Measurements from ENCODE around the gene NTHL1.

NTHL1 gene

DNA sequence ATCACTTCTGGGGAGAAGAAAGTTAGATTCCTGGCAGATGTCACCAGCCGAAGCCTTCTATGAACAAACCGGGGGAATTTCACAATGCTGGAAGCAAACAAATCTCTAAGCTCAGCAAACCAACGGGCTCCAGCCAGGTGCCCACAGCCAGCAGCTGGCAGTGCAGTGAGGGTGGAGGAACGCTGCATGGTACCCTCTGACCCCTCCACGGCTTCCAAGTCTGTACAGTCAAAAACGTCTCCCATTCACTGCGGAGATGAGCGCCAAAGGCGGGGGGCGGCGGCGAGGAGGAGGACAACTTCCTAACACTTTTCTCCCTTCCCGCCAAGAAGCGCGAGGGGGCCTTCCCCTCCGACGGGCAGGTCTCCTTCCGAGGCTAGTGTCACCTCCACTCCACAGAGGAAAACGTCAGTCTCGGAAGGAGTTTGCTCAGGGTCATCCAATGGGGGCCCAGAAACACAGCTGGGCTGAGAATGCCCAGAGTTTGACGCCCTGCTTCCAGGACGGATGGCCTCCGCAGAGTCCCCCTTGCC, 38.9 kb downstream of the NTHL1 start:
- no peak for DNase-seq

GRCh38 chr16:2008009-2008526, 39.6 kb downstream of the NTHL1 start:
- DNase-seq: no peak

- DNase-seq: no peak
Measured at GRCh38 chr16:2007081-2007836, 40.4 kb downstream of the NTHL1 start.

DNA sequence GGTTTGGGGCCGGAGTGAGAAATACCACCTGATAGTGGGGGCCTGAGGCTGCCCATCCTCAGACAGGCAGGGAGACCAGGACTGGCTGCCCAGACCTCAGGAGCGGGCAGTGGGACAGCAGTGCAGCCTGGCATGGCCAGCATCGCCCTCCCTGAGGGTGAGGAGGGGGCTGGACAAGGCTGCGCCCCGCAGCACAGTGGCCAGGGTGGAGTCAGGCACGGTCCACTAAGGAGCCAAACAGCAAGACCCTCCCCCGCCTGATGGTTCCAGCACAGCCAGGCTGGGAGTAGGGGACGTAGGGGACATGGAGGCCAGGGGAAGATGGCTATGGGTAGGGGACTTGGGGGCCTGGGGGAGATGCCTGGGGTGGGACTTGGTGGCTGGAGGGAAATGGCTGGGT, 41.3 kb downstream of the NTHL1 start:
- no peak for DNase-seq

DNA sequence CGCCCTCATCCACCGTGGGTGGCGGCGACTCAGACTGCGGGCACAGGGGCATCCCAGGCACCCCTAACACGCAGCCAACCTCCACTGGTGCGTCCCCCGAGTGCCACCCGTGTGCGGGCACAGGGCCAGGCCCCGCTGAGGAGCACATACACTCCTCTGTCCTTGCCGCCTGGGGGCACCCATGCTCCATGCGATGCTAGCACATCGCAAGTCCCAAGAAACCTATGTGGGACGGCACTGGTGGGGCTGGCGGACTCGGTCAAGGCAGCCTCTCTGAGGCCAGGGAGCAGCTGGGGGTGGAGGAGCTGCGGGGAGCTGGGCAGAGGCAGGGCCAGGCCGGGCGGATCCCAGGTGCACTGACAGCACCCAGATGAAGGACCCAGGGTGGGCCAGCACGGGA, 42.0 kb downstream of the NTHL1 start:
- no peak for DNase-seq

DNA sequence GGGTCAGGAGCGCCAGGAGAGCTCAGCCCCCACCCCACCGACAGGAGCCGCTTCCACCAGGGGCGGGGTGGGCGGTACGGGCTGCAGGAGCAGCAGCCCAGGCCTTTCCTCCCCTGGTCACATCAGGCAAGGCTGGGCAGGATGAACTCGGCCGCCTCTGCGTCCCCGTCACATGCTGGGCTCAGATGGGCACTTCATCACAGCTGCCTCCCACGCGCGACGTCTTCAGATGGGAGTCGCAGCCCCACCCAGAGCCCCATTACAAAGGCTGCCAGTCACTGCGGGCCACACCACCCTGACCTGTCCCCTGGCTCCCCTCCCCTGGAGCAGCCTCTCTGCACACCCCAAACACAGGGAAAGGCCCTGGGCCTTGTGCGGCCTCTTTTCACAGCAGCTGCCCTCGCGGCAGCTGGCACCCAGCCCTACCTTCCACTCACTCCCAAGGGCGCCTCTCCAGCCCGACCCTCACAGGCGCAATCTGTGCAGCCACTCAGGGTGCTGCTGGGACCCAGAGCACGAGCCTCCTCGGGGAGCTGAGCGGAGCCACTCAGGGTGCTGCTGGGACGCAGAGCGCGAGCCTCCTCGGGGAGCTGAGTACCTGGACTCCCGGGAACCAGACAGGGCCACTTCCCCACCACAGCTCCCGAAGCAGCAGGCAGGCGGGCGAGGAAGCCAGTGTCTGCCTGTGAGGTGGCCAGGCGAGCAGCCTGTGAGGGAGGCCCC, 42.7 kb downstream of the NTHL1 start:
- DNase-seq: no peak

DNA sequence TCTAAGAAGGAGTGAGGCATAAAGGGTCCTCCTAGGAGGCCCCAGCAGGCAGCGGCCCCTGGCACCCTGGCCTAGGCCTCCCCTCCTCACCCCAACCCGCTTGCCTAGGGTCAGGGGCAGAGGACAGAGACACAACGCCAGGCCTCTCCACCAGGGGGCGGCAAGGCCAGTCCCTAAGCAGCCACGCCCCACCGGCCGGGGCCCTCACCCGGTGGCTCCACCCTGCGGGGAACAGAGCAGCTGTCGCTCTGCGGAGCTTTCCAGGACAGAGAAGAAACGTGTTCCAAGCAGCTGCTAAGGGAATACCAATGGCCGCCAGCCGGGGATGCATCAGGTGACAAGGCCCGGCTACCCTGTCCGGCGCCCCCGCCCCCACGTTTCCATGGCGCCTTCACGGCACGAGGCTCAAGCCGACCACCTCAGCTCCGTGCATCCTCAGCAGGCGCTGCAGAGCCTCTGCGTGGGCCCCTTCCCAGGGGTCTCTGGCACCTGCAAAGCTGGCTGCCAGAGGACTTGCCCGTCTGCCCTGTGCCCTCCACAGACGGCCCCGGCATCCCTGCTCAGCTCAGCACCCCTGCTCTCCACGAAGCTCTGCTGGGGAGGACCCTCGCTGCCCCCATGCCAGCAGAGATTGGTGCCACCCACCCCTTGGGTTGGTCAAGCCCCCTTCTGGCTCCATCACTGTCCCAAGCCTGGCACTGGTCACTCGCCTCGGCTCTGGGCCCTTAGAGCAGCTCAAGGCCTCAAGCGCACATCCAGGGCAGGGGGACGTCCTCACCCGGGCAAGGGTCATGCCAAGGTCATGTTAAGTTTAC, 43.6 kb downstream of the NTHL1 start:
- DNase-seq: peak; percentile 70

- DNase-seq: no peak
Measured at GRCh38 chr16:2003231-2003826, 44.3 kb downstream of the NTHL1 start.

GRCh38 chr16:2002406-2003230, 45.0 kb downstream of the NTHL1 start:
- no peak for DNase-seq

DNA sequence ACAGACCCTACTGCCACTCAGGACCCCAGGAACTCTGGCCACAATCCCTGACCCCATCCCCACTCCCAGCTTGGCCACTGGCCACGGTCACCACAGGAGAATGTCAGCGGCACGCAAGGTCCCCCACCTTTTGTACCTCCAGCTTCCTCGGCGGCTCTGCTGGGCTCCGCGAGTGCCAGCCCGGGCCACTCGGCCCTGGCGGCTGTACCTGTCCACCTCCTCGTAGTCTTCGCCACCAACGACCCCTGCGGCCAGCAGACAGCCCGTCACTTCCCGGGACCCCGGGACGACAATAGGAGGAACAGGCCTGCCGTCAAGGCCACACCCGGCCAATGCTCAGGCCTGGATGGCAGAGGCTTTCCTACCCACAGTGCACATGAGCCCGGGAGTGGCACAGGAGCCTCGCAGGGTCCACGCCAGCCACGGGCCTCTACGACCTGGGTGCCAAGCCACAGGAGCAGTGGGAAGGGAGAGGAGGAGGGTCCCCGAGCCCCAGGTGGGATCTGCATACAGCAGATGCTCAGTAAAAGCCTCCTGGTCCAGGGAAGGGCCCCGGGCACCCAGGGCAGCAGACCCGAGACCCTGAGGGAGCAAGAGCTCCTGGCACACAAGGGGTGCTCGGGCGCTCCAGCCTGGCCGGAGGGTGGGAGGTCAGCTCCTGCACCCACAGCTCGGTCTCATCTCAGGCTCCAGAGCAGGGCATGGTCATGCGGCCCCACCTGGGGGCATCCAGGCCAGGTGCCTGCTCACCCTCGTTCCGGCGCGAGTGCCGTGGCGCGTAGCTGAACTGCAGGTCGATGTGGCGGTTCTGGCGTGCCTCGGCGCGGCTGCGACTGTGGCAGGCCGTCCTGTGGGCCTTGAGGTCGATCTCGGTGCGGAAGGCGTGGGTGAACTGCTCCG, 45.9 kb downstream of the NTHL1 start:
- DNase-seq: no peak

DNA sequence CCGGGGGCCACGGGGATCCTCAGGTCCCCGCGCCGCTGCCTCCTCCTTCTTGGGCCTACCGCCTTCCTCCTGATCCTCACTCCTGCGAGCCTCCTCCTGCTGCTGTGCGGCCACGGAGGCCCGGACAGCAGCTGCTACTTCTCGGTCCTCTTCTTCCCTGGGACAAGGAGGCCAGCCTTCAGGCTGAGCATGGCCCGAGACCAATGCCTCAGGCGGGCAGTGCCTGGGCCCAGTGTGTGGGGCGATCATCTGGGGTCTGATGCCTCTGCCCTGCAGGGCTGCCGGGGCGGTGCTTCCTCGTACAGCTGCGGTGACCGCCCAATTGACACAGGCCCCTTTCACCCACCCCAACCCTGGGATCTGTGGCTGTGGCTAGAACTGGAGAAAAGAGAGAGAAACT, 46.6 kb downstream of the NTHL1 start:
- DNase-seq: no peak

DNA sequence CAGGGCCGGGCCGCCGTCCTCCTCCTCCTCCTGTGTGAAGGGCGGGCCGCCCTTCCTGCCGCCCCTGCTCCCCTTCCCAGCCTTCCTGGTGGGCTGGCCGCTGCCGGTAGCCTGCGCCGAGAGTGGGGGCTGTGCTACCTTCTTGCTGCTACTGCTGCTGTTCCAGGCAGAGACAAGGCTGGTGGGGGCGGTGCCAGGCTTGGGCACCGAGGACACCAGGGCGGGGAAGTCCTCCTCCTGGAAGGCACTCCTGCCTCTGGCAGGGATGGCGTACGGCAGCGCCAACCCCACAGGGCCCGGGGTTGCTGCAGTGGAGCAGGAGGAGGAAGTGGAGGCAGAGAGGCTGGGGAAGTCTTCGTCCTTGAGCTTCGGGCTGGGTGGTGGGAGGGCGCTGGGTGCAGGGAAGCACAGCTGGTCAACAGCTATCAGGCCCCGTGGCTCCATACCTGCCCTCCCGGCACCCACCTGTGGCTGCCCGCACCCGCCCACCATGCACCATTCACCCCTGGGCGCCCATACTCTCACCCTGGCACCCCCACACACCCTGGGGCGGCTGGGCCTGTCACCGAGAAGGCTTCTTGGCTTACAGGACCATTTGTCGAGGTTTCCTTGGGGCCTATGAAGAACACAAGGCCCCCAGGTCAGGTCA, 47.6 kb downstream of the NTHL1 start:
- DNase-seq: no peak

DNA sequence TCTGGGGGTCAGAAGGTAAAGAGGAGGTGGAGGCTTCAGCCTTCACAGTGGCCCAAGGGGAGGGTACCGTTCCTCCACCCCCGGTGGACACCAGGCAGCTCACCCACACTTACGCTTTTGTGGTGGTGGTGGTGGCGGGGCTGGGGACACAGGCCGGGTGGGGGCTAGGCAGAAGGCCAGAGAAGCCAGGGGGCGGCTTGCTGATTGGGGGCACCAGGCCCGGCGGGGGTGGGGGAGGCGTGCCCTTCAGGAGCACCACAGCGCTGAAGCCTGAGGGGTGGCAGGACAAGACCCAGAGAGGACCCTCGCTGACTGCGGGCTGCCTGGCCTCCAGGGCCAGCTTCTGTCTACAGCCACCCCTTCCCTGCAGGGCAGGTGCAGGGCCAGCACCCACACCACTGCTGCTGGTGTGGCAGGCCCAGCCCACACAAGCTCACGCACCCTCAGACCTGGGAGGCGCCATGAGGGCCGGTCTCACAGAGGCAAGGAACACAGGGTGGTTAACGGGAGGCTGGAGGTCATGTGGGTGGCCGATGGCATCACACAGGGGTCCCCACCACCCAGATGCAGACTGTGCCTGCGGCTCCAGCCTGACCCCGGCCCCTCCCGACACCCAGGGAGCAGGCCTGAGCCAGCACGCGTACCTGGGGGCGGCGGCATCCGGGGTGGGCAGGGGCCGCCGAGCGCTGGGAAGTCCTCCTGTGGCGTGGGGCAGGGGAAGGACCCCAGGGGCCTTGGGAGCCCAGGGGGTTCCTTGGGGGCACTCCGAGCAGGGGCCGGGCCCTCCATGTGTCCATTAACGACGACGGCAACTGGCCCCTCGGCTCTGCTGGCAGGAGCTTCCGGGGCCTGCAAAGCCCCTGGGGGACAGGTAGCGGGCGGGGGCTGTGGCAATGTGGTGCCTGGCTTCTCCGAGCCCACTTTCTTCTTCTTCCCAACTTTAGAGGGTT, 48.5 kb downstream of the NTHL1 start:
- DNase-seq: no peak

GRCh38 chr16:1998360-1998835, 49.2 kb downstream of the NTHL1 start:
- DNase-seq: no peak

- DNase-seq: no peak
Measured at GRCh38 chr16:1997494-1998359, 49.9 kb downstream of the NTHL1 start.

DNA sequence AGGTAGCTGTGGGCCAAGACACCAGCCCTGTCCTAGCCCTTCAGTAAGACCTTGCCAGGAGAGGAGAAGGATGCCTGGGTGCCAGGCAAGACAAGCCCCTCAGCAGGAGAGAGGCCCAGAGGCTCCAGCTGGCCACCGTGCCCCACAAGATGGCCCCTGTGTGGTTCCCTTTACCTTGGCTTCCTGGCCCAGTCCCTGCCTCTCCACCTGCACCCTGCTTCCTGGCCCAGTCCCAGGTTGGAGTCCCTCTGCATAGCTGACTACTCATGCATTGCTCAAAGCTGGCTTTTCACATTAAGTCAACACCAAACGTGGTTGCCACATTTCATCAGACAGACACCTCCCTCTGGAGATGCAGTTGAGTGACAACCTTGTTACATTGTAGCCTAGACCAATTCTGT, 53.9 kb downstream of the NTHL1 start:
- DNase-seq: peak; percentile 25

GRCh38 chr16:1992704-1993317, 54.8 kb downstream of the NTHL1 start:
- DNase-seq: peak; percentile 35

All from right kidney (tissue), 1 donor.